ENCODE results near the gene GPS2.

The GPS2 gene

DNA sequence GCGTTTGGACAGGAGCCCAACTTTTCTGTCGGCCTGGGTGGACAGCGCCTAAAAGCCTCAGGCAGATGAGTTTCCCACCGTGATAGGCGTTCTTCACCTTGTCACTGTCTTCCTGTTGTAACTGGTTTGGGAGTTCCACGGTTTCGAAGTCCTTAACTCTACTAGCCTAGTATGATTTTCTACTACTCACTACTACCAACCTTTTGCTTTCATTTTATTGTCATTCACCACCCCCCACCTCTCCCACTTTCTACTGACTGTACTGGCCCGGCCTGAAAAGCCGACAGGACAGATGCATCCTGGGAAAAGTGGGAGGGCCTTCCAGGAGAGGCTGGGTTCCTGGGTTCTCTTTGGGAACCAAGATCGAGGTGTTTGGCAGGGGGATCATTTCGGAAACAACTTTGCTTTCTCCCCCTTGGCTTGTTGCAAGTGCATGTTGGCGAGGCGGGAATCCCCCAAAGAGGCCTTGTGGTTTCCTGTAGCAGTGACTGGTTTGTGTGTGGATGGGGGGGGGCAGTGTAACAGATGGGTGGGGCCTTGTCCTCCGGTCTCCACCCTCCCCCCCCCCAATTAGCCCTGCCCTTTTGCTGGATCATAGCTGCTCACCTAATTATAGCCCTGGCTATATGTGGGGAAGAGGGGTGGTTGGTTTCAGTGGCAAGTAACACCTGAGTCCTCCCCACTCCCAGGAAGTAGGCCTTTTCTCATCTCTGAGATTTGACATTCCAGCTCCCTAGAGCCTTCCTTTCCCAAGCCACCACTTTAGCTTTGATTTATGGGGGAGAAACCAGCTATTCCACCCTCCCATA lies 6.3 kb downstream of the GPS2 start:
- peak overlapping the region; percentile 96 for H3K4me3 ChIP-seq (ENCODE audit: low read length)
- DNase-seq (ENCODE audit: low read depth) = no peak
- TF ChIP-seq CTCF (conservative IDR thresholded peaks at IDR 0.05; ENCODE audit: low read depth, low read length) = no peak

DNA sequence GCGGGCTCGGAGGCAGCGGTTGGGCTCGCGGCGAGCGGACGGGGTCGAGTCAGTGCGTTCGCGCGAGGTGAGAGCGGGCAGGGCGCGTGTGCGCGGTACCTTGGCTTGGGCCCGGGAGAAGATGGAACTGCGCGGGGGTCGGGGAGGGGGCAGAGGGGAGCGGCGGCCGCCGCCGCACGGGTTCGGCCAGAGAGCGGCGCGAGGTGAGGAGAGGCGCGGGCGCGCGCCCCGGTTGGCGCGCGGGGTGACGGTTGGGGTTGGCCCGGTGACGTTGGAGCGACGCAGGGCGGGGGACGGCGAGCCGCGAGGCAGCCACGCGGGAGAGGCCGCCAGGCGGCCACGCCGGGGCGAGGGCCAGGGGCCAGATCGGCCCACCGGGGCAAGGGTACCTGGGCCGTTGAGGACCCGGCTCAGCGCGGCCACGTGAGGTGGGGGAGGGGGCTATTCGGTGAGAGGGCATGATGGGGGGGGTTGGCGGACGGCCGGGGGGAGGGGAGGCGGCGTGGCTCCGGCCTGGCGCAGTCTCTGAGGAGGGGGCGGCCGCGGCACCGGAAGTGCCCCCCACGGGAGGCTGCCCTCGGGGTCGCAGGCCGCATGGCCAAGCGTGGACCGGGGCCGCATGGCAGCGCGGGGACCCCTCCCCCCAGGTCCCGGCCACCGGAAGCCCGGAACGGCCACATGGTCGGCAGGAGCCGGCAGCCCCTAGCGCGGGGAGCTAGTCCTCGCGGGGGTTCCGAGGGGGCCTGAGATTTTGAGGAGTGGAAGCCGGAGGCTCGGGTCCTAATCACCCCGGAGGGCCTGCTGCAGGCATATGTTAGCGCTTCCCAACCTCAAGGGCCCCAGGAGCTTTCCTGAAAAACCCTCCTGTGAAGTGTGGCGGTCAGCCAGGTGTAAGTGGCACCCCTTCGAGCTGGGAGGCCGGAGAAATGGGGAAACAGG lies 7.2 kb downstream of the GPS2 start:
- no peak for DNase-seq (ENCODE audit: low read depth)
- H3K4me3 ChIP-seq (ENCODE audit: low read length) = peak overlapping the region; percentile 96
- no peak for TF ChIP-seq CTCF (conservative IDR thresholded peaks at IDR 0.05; ENCODE audit: low read depth, low read length)

DNA sequence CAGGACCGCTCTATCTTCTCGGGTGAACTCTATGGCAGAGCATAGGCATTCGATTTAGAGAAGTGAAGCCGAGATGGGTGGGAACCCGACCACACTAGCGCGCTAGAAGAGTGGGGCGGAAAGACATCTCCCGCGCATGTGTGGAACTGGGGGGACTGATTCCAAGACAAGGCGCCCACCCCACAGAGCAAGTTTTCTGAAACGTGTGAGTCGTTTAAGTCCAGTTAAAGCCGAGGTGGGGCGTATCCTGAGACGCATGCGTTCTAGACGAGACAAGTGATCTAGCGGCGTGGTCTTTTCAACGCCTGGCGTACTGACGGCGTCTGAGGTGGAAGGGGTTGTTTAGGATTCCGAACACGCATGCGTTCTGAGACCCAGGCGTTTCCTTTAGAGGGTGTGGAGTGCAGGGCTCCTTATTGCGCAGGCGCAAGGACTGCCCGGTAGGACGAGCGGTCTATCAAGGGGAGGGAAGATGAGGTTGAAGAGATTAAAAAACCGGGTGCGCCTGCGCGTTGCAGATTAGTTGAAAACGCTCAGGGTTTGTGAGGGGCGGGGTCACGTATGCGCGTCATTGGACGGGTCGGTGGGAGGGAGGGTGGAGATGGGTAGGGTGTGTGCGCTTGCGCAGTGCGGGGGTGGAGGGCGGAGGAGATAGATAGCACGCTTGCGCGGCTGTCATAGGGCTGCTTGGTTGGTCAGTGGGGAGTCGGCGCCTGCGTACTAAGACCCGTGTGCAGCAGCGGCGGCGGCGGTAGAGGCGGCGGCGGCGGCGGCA lies 8.1 kb downstream of the GPS2 start, which contains the start of gene EIF5A:
Gene EIF5A, plus strand, starts transcription at position 718 of the 775 bp plus-strand sequence. CDS start 2,008 bp downstream, outside the sequence.
- H3K4me3 ChIP-seq (ENCODE audit: low read length) = peak within 1 kb of the TSS; percentile 96
- peak; percentile 99 for DNase-seq (ENCODE audit: low read depth)
- TF ChIP-seq CTCF (conservative IDR thresholded peaks at IDR 0.05; ENCODE audit: low read depth, low read length) = no peak

DNA sequence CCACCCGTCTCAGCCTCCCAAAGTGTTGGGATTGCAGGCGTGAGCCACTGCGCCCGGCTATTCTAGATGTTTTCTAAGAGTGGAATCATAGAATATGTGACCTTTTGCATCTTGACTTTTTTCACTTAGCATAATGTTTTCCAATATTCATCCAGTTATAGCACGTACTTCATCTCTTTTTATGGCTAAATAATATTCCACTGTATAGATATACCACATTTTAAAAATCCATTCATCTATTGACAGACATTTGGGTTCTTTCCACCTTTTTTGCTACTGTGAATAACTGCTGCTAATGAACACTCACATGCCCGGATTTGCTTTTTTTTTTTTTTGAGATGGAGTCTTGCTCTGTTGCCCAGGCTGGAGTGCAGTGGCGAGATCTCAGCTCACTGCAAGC lies 11.0 kb downstream of the GPS2 start:
- no peak overlapping the region for H3K4me3 ChIP-seq (ENCODE audit: low read length)
- TF ChIP-seq CTCF (conservative IDR thresholded peaks at IDR 0.05; ENCODE audit: low read depth, low read length) = no peak
- DNase-seq (ENCODE audit: low read depth) = no peak

DNA sequence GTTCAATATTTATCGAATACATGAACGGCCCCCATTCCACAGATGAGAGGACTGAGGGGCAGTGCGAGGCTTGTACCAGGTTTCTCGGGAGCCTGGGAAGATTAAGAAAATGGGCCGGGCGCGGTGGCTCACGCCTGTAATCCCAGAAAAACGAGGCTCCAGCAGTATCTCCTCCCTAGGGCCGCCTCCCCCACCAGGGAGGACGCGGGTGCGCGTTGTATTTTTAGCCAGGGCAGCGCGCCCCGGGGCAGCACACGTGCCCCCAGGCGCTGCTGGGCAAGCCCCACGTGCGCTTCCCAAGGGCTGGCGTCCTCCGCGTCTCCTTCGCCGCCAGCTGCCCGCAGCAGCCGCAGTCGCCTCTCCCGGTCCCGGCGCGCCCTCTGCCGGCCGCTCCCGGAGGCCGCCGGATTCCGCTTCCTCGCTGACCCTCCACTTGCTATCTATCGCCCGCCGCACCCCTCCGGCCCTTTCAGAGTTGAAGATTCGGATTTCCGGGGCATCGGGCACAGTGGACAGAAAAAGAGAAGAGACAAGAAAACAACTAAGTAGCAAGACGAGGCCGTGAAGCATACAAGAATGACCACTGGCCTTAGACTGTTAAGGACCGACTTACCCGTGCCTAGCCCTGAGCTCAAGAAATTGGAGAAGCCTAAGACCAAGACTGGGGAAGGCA lies 18.8 kb downstream of the GPS2 start:
- TF ChIP-seq CTCF (conservative IDR thresholded peaks at IDR 0.05; ENCODE audit: low read depth, low read length) = peak; percentile 76
- H3K4me3 ChIP-seq (ENCODE audit: low read length) = no peak overlapping the region
- no peak for DNase-seq (ENCODE audit: low read depth)

All from retinal pigment epithelial cell (primary cell).